Esophagus squamous epithelium (tissue), 5 donors: ENCODE measurements around the gene UGGT1. TPM values are rescaled to one million over a fixed set of nuclear protein-coding genes. Genes with fewer than 3 reads are reported as not detected.

Experiments
- DNase-seq: peaks from one replicate; lab custom pipeline; 2025; lab: John Stamatoyannopoulos, UW
- H3K27ac ChIP-seq, 4 donors: fragments of 200-600 bp; sonication (generic); one replicate each; pipeline ENCODE4 v1.5.1; 2016 to 2019; ENCODE audit warnings: mild to moderate bottlenecking in 1 of 4
- H3K27me3 ChIP-seq, 4 donors: fragments of 200-600 bp; sonication (generic); 1 replicate in 3 of 4; 2 replicates in 1 of 4; pipeline versions ENCODE4 v1.5.1 to v1.6.0; 2017 to 2021; ENCODE audit warnings: antibody characterized with exemption in 1 of 4
- H3K36me3 ChIP-seq, 3 donors: fragments of 200-600 bp; sonication (generic); one replicate each; pipeline ENCODE4 v1.5.1; 2016 to 2019
- H3K4me1 ChIP-seq, 3 donors: fragments of 200-600 bp; sonication (generic); one replicate each; pipeline ENCODE4 v1.5.1; 2017 to 2019
- H3K4me3 ChIP-seq, 4 donors: fragments of 200-600 bp; sonication (generic); 1 replicate in 3 of 4; 2 replicates in 1 of 4; pipeline ENCODE4 v1.5.1; 2016 to 2019; ENCODE audit warnings: mild to moderate bottlenecking in 2 of 4, moderate library complexity in 1 of 4
- H3K9me3 ChIP-seq, 3 donors: fragments of 200-600 bp; sonication (generic); one replicate each; pipeline ENCODE4 v1.5.1; 2016 to 2019
- CTCF ChIP-seq, 6 experiments: fragments of 450-650 bp in 4 of 6; fragments of 200-600 bp in 2 of 6; sonication (generic) in 2 of 6; IDR thresholded peaks; one replicate each; pipeline ENCODE4 v1.5.1; 2016 to 2019; ENCODE audit warnings: antibody characterized with exemption in 6 of 6, mild to moderate bottlenecking in 4 of 6, moderate library complexity in 4 of 6
- POLR2A ChIP-seq, 4 donors: fragments of 450-650 bp; IDR thresholded peaks; one replicate each; pipeline ENCODE4 v1.6.1; 2017; ENCODE audit warnings: antibody characterized with exemption in 4 of 4, mild to moderate bottlenecking in 4 of 4, moderate library complexity in 3 of 4
- WGBS, 2 donors: methylation state at CpG; one replicate each; pipeline ENCODE4 v1.1.5; 2018; 5-methylcytosine and 5-hydroxymethylcytosine counted together
- intact Hi-C: fragments of 100-400 bp; cut with DNase I; formaldehyde crosslinking; loops from one replicate; pipeline ENCODE4 v1.15.0; 2022
- total RNA-seq, 4 donors: library from RNA; depleted of rRNA; stranded (reverse); fragments of >200 nt; gene quantifications; one replicate each; pipeline ENCODE4 v1.1.0, GENCODE V29; 2016
- donor health status: DM: yes; HTN: yes; CAD: no.

Gene UGGT1
- total RNA-seq, 4 donors from 2014 or later: 30.1 to 44.7 (median 42.1) TPM

- no peak for TF ChIP-seq CTCF (IDR thresholded peaks at IDR 0.05)
- Histone ChIP-seq H3K4me3 (no peak overlapping the region), H3K27me3 (no peaks in the 10 kb centered on the region), H3K9me3 (no peaks in the 10 kb centered on the region), H3K36me3 (no peaks in the 10 kb centered on the region), H3K27ac (no peak overlapping the region), H3K4me1 (no peaks in the 10 kb centered on the region)
- DNase-seq: no peak
- intact Hi-C loops: no loop called here
- 54 to 77% methylated on average over 4 to 5 of the region's 5 CpGs for WGBS, 2 donors
These were observed 21.2 kb upstream of the UGGT1 start for GRCh38 chr2:128069769-128070168.

- no peak for TF ChIP-seq POLR2A (IDR thresholded peaks at IDR 0.05)
- TF ChIP-seq CTCF (IDR thresholded peaks at IDR 0.05): no peak
- H3K9me3 ChIP-seq: no peaks in the 10 kb centered on the region
- H3K36me3 ChIP-seq: no peaks in the 10 kb centered on the region
- 74 to 100% methylated on average over 3 of the region's 3 CpGs for WGBS, 2 donors
- H3K4me1 ChIP-seq: no peaks in the 10 kb centered on the region
- no peaks in the 10 kb centered on the region for H3K27me3 ChIP-seq
- H3K4me3 ChIP-seq: no peak overlapping the region
- intact Hi-C loops: no loop called here
- H3K27ac ChIP-seq: no peak overlapping the region
- DNase-seq: no peak
These were observed 17.7 kb upstream of the UGGT1 start for GRCh38 chr2:128073278-128073677.

- Histone ChIP-seq H3K9me3 (no peaks in the 10 kb centered on the region), H3K27ac (no peak overlapping the region), H3K4me3 (no peak overlapping the region), H3K36me3 (no peaks in the 10 kb centered on the region), H3K27me3 (no peaks in the 10 kb centered on the region), H3K4me1 (no peaks in the 10 kb centered on the region)
- TF ChIP-seq CTCF (IDR thresholded peaks at IDR 0.05): no peak
- TF ChIP-seq POLR2A (IDR thresholded peaks at IDR 0.05): no peak
- intact Hi-C loops: no loop called here
- WGBS, 2 donors: 79 to 86% methylated on average over 7 of the region's 7 CpGs
- DNase-seq: no peak
These were observed 14.4 kb upstream of the UGGT1 start for GRCh38 chr2:128076461-128077106.

GRCh38 chr2:128084757-128085156 lies 6.2 kb upstream of the UGGT1 start:
- Histone ChIP-seq H3K27ac (no peak overlapping the region), H3K4me1 (peaks cover 0 to under 1% (median 0%) of the 10 kb centered on the region in 3 donors), H3K9me3 (peaks cover 0 to 7% (median 0%) of the 10 kb centered on the region in 3 donors), H3K4me3 (no peak overlapping the region), H3K36me3 (no peaks in the 10 kb centered on the region), H3K27me3 (peaks cover 0 to 11% (median 0%) of the 10 kb centered on the region in 4 donors)
- no peak for DNase-seq
- intact Hi-C loops: no loop called here
- 60 to 74% methylated on average over 4 of the region's 5 CpGs for WGBS, 2 donors
- TF ChIP-seq POLR2A (IDR thresholded peaks at IDR 0.05) (no peak), CTCF (IDR thresholded peaks at IDR 0.05) (no peak)

- Histone ChIP-seq H3K27ac (no peak overlapping the region), H3K36me3 (no peaks in the 10 kb centered on the region), H3K4me3 (no peak overlapping the region), H3K4me1 (peaks cover 0 to 9% (median 0%) of the 10 kb centered on the region in 3 donors), H3K9me3 (peaks cover 0 to 7% (median 0%) of the 10 kb centered on the region in 3 donors), H3K27me3 (peaks cover 0 to 11% (median 0%) of the 10 kb centered on the region in 4 donors)
- intact Hi-C loops: no loop called here
- DNase-seq: no peak
- 88 to 94% methylated on average over 3 of the region's 3 CpGs for WGBS, 2 donors
- no peak for TF ChIP-seq CTCF (IDR thresholded peaks at IDR 0.05)
- TF ChIP-seq POLR2A (IDR thresholded peaks at IDR 0.05): no peak
These were observed 4.8 kb upstream of the UGGT1 start for GRCh38 chr2:128086244-128086643.
